Adrenal gland (tissue), 5 donors: ENCODE measurements around the gene MCM3AP.

Experiments
- CTCF ChIP-seq, 6 experiments: fragments of 450-650 bp in 4 of 6; fragments of 200-600 bp in 2 of 6; sonication (generic) in 1 of 6; IDR thresholded peaks; 1 replicate in 5 of 6; 2 replicates in 1 of 6; pipeline versions ENCODE4 v1.5.1 to v1.8.0; 2016 to 2021; ENCODE audit warnings: antibody characterized with exemption in 6 of 6, mild to moderate bottlenecking in 2 of 6, moderate library complexity in 1 of 6
- POLR2A ChIP-seq, 2 donors: fragments of 450-650 bp; IDR thresholded peaks; one replicate each; pipeline ENCODE4 v1.6.1; 2017; ENCODE audit warnings: antibody characterized with exemption in 2 of 2, mild to moderate bottlenecking in 2 of 2, moderate library complexity in 1 of 2
- donor health status: DM: no; HTN: no; CAD: no.

GRCh38 chr21:46284733-46285132, 678 bp downstream of the MCM3AP start:
- TF ChIP-seq CTCF (IDR thresholded peaks at IDR 0.05) (no peak), POLR2A (IDR thresholded peaks at IDR 0.05) (no peak)
